PFSK-1 (cell line): ENCODE measurements around the gene SOX12.

Experiments used
- POLR2AphosphoS5 ChIP-seq: IDR thresholded peaks from 2 replicates; pipeline ENCODE4 v1.6.1; 2012; ENCODE audit warnings: low read depth, mild to moderate bottlenecking, control low read depth, low read length, moderate library complexity
- REST ChIP-seq, 2 experiments: IDR thresholded peaks; 2 replicates each; pipeline versions ENCODE4 v1.6.1 to v1.8.0; 2011 to 2012; ENCODE audit warnings: low read depth in 2 of 2, low read length in 2 of 2, control low read depth in 1 of 2, inconsistent platforms in 1 of 2, mild to moderate bottlenecking in 1 of 2, moderate library complexity in 1 of 2; ENCODE audit not compliant: insufficient read depth in 1 of 2
- SIN3A ChIP-seq: IDR thresholded peaks from 2 replicates; pipeline ENCODE4 v1.6.1; 2012; ENCODE audit warnings: mild to moderate bottlenecking, low read length, moderate library complexity, borderline replicate concordance; ENCODE audit not compliant: insufficient read depth
- TAF1 ChIP-seq: IDR thresholded peaks from 2 replicates; pipeline ENCODE4 v1.6.1; 2012; ENCODE audit warnings: low read length, control low read depth, borderline replicate concordance; ENCODE audit not compliant: insufficient read depth

- TF ChIP-seq REST (IDR thresholded peaks at IDR 0.05; ENCODE audit: insufficient read depth in 1 of 2, low read depth in 2 of 2, low read length in 2 of 2) (no peak), POLR2AphosphoS5 (no peak), TAF1 (no peak), SIN3A (no peak)
These were observed 43.6 kb downstream of the SOX12 start for GRCh38 chr20:368915-369314.
